ENCODE data around the gene ISM1. TPM values are rescaled to one million over a fixed set of nuclear protein-coding genes. Genes with fewer than 3 reads are reported as not detected.

The ISM1 gene
- total RNA-seq, 1 experiment from 2014 or later = 0.46 TPM

- no peak for DNase-seq (ENCODE audit: low read depth)
Measured at GRCh38 chr20:13256606-13257005, 35.5 kb downstream of the ISM1 start.

- no peak for DNase-seq (ENCODE audit: low read depth)
Measured at GRCh38 chr20:13259921-13260320, 38.8 kb downstream of the ISM1 start.

- DNase-seq (ENCODE audit: low read depth) = no peak
Measured at GRCh38 chr20:13260650-13261279, 39.7 kb downstream of the ISM1 start.

- peak; percentile 65 for DNase-seq (ENCODE audit: low read depth)
Measured at GRCh38 chr20:13261460-13262301, 40.6 kb downstream of the ISM1 start.

GRCh38 chr20:13262302-13262650 is 41.2 kb downstream of the ISM1 start:
- no peak for DNase-seq (ENCODE audit: low read depth)

- peak; percentile 58 for DNase-seq (ENCODE audit: low read depth)
Measured at GRCh38 chr20:13262671-13263360, 41.7 kb downstream of the ISM1 start.

- no peak for DNase-seq (ENCODE audit: low read depth)
Measured at GRCh38 chr20:13263451-13263850, 42.4 kb downstream of the ISM1 start.

- DNase-seq (ENCODE audit: low read depth) = no peak
Measured at GRCh38 chr20:13264907-13265306, 43.8 kb downstream of the ISM1 start.

- DNase-seq (ENCODE audit: low read depth) = no peak
Measured at GRCh38 chr20:13265941-13266340, 44.9 kb downstream of the ISM1 start.

GRCh38 chr20:13267231-13267630 is 46.2 kb downstream of the ISM1 start:
- DNase-seq (ENCODE audit: low read depth) = no peak

- DNase-seq (ENCODE audit: low read depth) = no peak
Measured at GRCh38 chr20:13268953-13269352, 47.9 kb downstream of the ISM1 start.

GRCh38 chr20:13270211-13270610 is 49.1 kb downstream of the ISM1 start:
- no peak for DNase-seq (ENCODE audit: low read depth)

GRCh38 chr20:13271098-13271497 is 50.0 kb downstream of the ISM1 start:
- no peak for DNase-seq (ENCODE audit: low read depth)

- no peak for DNase-seq (ENCODE audit: low read depth)
Measured at GRCh38 chr20:13271977-13272975, 51.2 kb downstream of the ISM1 start.

- no peak for DNase-seq (ENCODE audit: low read depth)
Measured at GRCh38 chr20:13274275-13274861, 53.3 kb downstream of the ISM1 start.

GRCh38 chr20:13276945-13277541 is 56.0 kb downstream of the ISM1 start:
- DNase-seq (ENCODE audit: low read depth) = no peak

GRCh38 chr20:13277663-13278295 is 56.7 kb downstream of the ISM1 start:
- no peak for DNase-seq (ENCODE audit: low read depth)

- DNase-seq (ENCODE audit: low read depth) = no peak
Measured at GRCh38 chr20:13278812-13279570, 57.9 kb downstream of the ISM1 start.

- DNase-seq (ENCODE audit: low read depth) = no peak
Measured at GRCh38 chr20:13280609-13281324, 59.7 kb downstream of the ISM1 start.

All from Daoy (cell line).